Upper lobe of left lung (tissue), 6 donors: ENCODE measurements around the gene RIMS1. TPM values are rescaled to one million over a fixed set of nuclear protein-coding genes. Genes with fewer than 3 reads are reported as not detected.

ENCODE experiments used
- ATAC-seq, 2 donors: fragments of 200-7000 bp; cut with Tn5 transposase; one replicate each; pipeline ENCODE4 v1.9.1; 2022; ENCODE audit warnings: mild to moderate bottlenecking in 2 of 2, moderate library complexity in 2 of 2; ENCODE audit not compliant: low FRiP score in 2 of 2
- DNase-seq, 2 donors: peaks; one replicate each; pipeline ENCODE4 v3.0.0-alpha.2; 2019 to 2020
- H3K27ac ChIP-seq, 4 donors: fragments of 200-600 bp; sonication (generic); one replicate each; pipeline ENCODE4 v1.5.1; 2016 to 2019
- H3K27me3 ChIP-seq, 4 donors: fragments of 200-600 bp; sonication (generic); one replicate each; pipeline ENCODE4 v1.5.1; 2017 to 2019
- H3K36me3 ChIP-seq, 4 donors: fragments of 200-600 bp; sonication (generic); one replicate each; pipeline ENCODE4 v1.5.1; 2016 to 2019
- H3K4me1 ChIP-seq, 4 donors: fragments of 200-600 bp; sonication (generic); one replicate each; pipeline ENCODE4 v1.5.1; 2018 to 2019
- H3K4me3 ChIP-seq, 4 donors: fragments of 200-600 bp; sonication (generic); one replicate each; pipeline ENCODE4 v1.5.1; 2017 to 2019; ENCODE audit warnings: mild to moderate bottlenecking in 2 of 4, moderate library complexity in 1 of 4
- H3K9me3 ChIP-seq, 4 donors: fragments of 200-600 bp; sonication (generic); one replicate each; pipeline ENCODE4 v1.5.1; 2018 to 2019
- EP300 ChIP-seq, 4 donors: sonication (generic); formaldehyde crosslinking; IDR thresholded peaks; one replicate each; pipeline ENCODE4 v1.5.1; 2017; ENCODE audit warnings: antibody characterized with exemption in 4 of 4, control low read depth in 2 of 4
- POLR2A ChIP-seq, 4 donors: fragments of 450-650 bp; IDR thresholded peaks; one replicate each; pipeline ENCODE4 v1.5.1; 2016 to 2017; ENCODE audit warnings: antibody characterized with exemption in 4 of 4, mild to moderate bottlenecking in 2 of 4
- POLR2AphosphoS5 ChIP-seq, 2 donors: sonication (generic); formaldehyde crosslinking; IDR thresholded peaks; one replicate each; pipeline ENCODE4 v1.5.1; 2017; ENCODE audit warnings: antibody characterized with exemption in 2 of 2
- WGBS, 2 donors: methylation state at CpG; one replicate each; pipeline ENCODE4 v1.1.5; 2017 to 2018; 5-methylcytosine and 5-hydroxymethylcytosine counted together
- total RNA-seq, 6 donors: library from RNA; depleted of rRNA in 4 of 6; stranded (reverse); fragments of >200 nt in 4 of 6; gene quantifications; one replicate each; pipeline versions ENCODE4 v1.1.0 to v1.2.1, GENCODE V29; 2016 to 2021
- TF ChIP-seq, protein P1 (sequence below), 6 experiments: fragments of 450-650 bp in 4 of 6; fragments of 200-600 bp in 2 of 6; sonication (generic) in 2 of 6; IDR thresholded peaks; one replicate each; pipeline ENCODE4 v1.5.1; 2016 to 2019; ENCODE audit warnings: antibody characterized with exemption in 6 of 6
- donor health status: DM: no; HTN: no; CAD: no; lungs with moderate emphysema.
- donor health status: DM: no; HTN: yes; CAD: no; lungs with severe emphysema.

RIMS1 gene
- total RNA-seq, 6 donors from 2014 or later = 1.0 to 4.1 (median 2.7) TPM

GRCh38 chr6:71889366-71889765 lies 3.0 kb downstream of the RIMS1 start:
- WGBS, 2 donors = 100% methylated on average over 1 of the region's 1 CpG
- H3K4me1 ChIP-seq = peaks cover 0 to 10% (median 6%) of the 10 kb centered on the region in 4 donors

DNA sequence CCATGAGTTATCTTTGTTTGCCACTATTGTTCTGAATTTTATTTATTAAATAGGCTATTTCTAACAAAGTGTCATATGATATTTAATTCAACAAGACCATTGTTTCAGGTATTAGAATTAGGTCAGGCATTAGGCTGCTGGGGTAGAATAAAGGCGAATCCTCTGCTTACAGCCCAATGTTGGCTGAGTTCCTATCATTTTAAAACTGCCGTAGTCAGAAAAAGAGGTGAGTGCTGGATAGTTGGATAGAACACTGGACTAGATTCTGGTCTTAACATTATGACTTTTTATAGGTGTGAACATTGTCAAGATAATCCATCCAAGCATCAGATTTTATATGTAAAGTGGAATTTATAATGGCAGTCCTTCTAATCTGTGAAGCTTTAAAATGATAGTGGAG lies 6.3 kb downstream of the RIMS1 start:
- Histone ChIP-seq H3K4me3 (no peak overlapping the region), H3K27me3 (no peaks in the 10 kb centered on the region), H3K27ac (peak overlapping the region in 1 of 4 donors; percentile 69), H3K4me1 (peaks cover 0 to 3% (median 0%) of the 10 kb centered on the region in 4 donors), H3K36me3 (no peaks in the 10 kb centered on the region), H3K9me3 (no peaks in the 10 kb centered on the region)
- DNase-seq = no peak
- WGBS, 2 donors = 57 to 78% methylated on average over 2 of the region's 2 CpGs
- no peak for ATAC-seq
- no peak for TF ChIP-seq POLR2AphosphoS5 (IDR thresholded peaks at IDR 0.05)
- TF ChIP-seq, protein P1, sequence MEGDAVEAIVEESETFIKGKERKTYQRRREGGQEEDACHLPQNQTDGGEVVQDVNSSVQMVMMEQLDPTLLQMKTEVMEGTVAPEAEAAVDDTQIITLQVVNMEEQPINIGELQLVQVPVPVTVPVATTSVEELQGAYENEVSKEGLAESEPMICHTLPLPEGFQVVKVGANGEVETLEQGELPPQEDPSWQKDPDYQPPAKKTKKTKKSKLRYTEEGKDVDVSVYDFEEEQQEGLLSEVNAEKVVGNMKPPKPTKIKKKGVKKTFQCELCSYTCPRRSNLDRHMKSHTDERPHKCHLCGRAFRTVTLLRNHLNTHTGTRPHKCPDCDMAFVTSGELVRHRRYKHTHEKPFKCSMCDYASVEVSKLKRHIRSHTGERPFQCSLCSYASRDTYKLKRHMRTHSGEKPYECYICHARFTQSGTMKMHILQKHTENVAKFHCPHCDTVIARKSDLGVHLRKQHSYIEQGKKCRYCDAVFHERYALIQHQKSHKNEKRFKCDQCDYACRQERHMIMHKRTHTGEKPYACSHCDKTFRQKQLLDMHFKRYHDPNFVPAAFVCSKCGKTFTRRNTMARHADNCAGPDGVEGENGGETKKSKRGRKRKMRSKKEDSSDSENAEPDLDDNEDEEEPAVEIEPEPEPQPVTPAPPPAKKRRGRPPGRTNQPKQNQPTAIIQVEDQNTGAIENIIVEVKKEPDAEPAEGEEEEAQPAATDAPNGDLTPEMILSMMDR (IDR thresholded peaks at IDR 0.05) = no peak
- TF ChIP-seq EP300 (IDR thresholded peaks at IDR 0.05) = no peak
- TF ChIP-seq POLR2A (IDR thresholded peaks at IDR 0.05) = no peak

More at GRCh38 chr6:71889366-71889765, 3.0 kb downstream of the RIMS1 start:
- H3K9me3 ChIP-seq = no peaks in the 10 kb centered on the region
- DNase-seq (no peak), ATAC-seq (no peak)
- TF ChIP-seq, protein P1 (IDR thresholded peaks at IDR 0.05) = no peak
- TF ChIP-seq EP300 (IDR thresholded peaks at IDR 0.05) (no peak), POLR2AphosphoS5 (IDR thresholded peaks at IDR 0.05) (no peak), POLR2A (IDR thresholded peaks at IDR 0.05) (no peak)
- H3K27me3 ChIP-seq = peaks cover 0 to 6% (median 0%) of the 10 kb centered on the region in 4 donors
- no peaks in the 10 kb centered on the region for H3K36me3 ChIP-seq
- no peak overlapping the region for H3K4me3 ChIP-seq
- H3K27ac ChIP-seq = no peak overlapping the region

- no peak overlapping the region for H3K4me3 ChIP-seq
- ATAC-seq (no peak), DNase-seq (no peak)
- no peaks in the 10 kb centered on the region for H3K36me3 ChIP-seq
- no peak for TF ChIP-seq POLR2A (IDR thresholded peaks at IDR 0.05)
- no peaks in the 10 kb centered on the region for H3K9me3 ChIP-seq
- WGBS, 2 donors = 22 to 31% methylated on average over 1 of the region's 1 CpG
- no peak overlapping the region for H3K27ac ChIP-seq
- H3K27me3 ChIP-seq = no peaks in the 10 kb centered on the region
- peaks cover 0 to 7% (median 2%) of the 10 kb centered on the region in 4 donors for H3K4me1 ChIP-seq
Observed at GRCh38 chr6:71900642-71901041, 14.3 kb downstream of the RIMS1 start.

DNA sequence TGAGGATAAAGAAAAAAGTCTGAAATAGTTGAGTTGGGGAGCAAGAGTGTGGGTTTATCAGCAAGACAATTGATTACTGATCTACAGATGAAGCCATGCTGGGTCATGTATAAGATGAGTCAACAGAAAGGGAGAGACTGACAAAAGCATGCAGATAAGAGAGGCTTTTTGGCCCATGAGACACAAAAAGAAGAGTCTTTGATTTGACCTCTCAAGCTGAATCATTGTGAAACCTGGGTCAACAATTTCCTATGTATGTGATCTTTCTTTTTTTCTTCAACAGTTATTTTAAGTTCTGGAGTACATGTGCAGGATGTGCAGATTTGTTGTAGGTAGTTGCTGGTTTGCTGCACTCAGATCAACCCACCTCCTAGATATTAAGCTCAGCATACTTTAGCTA lies 15.9 kb downstream of the RIMS1 start:
- H3K27ac ChIP-seq = no peak overlapping the region
- no peak for TF ChIP-seq EP300 (IDR thresholded peaks at IDR 0.05)
- TF ChIP-seq, protein P1 (IDR thresholded peaks at IDR 0.05) = no peak
- TF ChIP-seq POLR2A (IDR thresholded peaks at IDR 0.05) = no peak
- TF ChIP-seq POLR2AphosphoS5 (IDR thresholded peaks at IDR 0.05) = no peak
- ATAC-seq (no peak), DNase-seq (no peak)
- H3K4me3 ChIP-seq = no peak overlapping the region
- peaks cover 0 to 7% (median 2%) of the 10 kb centered on the region in 4 donors for H3K4me1 ChIP-seq
- no peaks in the 10 kb centered on the region for H3K27me3 ChIP-seq
- H3K9me3 ChIP-seq = no peaks in the 10 kb centered on the region
- no peaks in the 10 kb centered on the region for H3K36me3 ChIP-seq

DNA sequence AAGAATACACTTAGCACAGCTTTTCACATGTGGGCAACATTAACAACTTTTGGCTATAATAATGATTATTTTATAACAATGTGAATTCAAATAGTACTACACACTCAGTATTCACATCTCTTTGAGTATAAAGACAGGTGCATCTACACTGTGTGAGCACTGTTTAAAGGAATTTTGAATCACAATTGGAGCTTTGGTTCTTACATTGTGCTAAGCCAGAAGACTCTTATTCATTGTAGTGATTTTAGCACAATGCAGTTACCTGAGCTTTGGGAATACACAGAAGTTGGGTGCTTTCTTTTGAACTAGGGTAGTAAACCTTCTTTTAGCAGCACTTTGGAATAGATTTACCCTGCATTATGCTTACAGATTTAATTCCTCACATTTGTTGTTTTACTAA lies 20.5 kb downstream of the RIMS1 start:
- Histone ChIP-seq H3K4me1 (no peaks in the 10 kb centered on the region), H3K36me3 (no peaks in the 10 kb centered on the region), H3K4me3 (no peak overlapping the region), H3K9me3 (no peaks in the 10 kb centered on the region), H3K27ac (no peak overlapping the region), H3K27me3 (no peaks in the 10 kb centered on the region)
- ATAC-seq (no peak), DNase-seq (no peak)
- TF ChIP-seq POLR2A (IDR thresholded peaks at IDR 0.05) = no peak
- TF ChIP-seq, protein P1 (IDR thresholded peaks at IDR 0.05) = no peak
- TF ChIP-seq EP300 (IDR thresholded peaks at IDR 0.05) = no peak
- TF ChIP-seq POLR2AphosphoS5 (IDR thresholded peaks at IDR 0.05) = no peak
